Spleen (tissue), 7 donors: Measurements from ENCODE around the gene NPB.

Source experiments
- CTCF ChIP-seq, 11 experiments: fragments of 200-600 bp in 7 of 11; fragments of 450-650 bp in 4 of 11; sonication (generic) in 4 of 11; IDR thresholded peaks in 8 of 11; conservative IDR thresholded peaks in 3 of 11; 1 replicate in 7 of 11; 2 replicates in 4 of 11; pipeline versions ENCODE4 v1.4.0 to v1.8.0; 2016 to 2021; ENCODE audit warnings: antibody characterized with exemption in 11 of 11, inconsistent platforms in 4 of 11, mild to moderate bottlenecking in 1 of 11
- POLR2AphosphoS5 ChIP-seq, 3 donors: sonication (generic); formaldehyde crosslinking; IDR thresholded peaks; one replicate each; pipeline ENCODE4 v1.5.1; 2017; ENCODE audit warnings: antibody characterized with exemption in 3 of 3
- donor health status: DM: no; HTN: no; CAD: no; lungs with moderate emphysema.
- donor health status: DM: no; HTN: no; CAD: no.
- donor health status: DM: no; HTN: no; CAD: no.

GRCh38 chr17:81909231-81909630, 7.2 kb downstream of the NPB start:
- TF ChIP-seq CTCF (IDR thresholded peaks at IDR 0.05 in 8 of 11, conservative IDR thresholded peaks at IDR 0.05 in 3 of 11): no peak
- no peak for TF ChIP-seq POLR2AphosphoS5 (IDR thresholded peaks at IDR 0.05)
